Measurements from ENCODE around the gene EEA1. TPM values are rescaled to one million over a fixed set of nuclear protein-coding genes. Genes with fewer than 3 reads are reported as not detected.

EEA1 gene
- total RNA-seq, 1 experiment from 2014 or later, result 35.7 TPM

DNA sequence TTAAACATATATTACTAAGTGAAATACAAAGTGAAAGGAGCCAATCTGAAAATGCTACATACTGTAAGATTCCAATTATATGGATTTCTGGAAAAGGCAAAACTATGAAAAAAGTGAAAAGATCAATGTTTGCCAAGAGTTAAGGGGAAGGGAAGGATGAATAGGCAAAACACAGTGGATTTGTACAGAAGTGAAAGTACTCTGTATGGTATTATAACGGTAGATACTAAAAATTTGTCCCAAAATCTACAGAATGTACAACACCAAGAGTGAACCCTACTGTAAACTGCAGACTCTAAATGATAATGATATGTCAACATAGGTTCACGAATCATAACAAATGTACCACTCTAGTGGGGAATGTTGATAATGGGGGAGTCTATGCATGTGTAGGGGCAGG lies 17.8 kb downstream of the EEA1 start:
- Histone ChIP-seq H3K27ac (ENCODE audit: low read depth, low read length, poor library complexity, severe bottlenecking) (peak overlapping the region; percentile 35), H3K36me3 (ENCODE audit: insufficient read depth, low read length, poor library complexity, severe bottlenecking) (no peaks in the 10 kb centered on the region), H3K27me3 (replicated peaks; ENCODE audit: insufficient read depth, low read depth, low read length, poor library complexity) (no peaks in the 10 kb centered on the region), H3K9me3 (ENCODE audit: low read depth, low read length, poor library complexity, severe bottlenecking) (peaks cover 10% of the 10 kb centered on the region), H3K4me3 (ENCODE audit: low read depth, low read length, poor library complexity, severe bottlenecking) (no peak overlapping the region), H3K4me1 (ENCODE audit: insufficient read depth, low read length, poor library complexity, severe bottlenecking) (no peaks in the 10 kb centered on the region)
- ChIA-PET POLR2A (ENCODE audit: low non-redundant PET) (interaction anchor here (0.6 kb wide), 1 partner anchor 13 kb away, joined by 3 read pairs; no protein-coding TSS in a partner anchor), CTCF (no interaction called here)
- BruUV-seq (replicated peaks), result no TSS peak
- DNase-seq (ENCODE audit: low spot score), result no peak
- TF ChIP-seq EZH2 (IDR thresholded peaks at IDR 0.05; ENCODE audit: borderline replicate concordance, low read depth, low read length, poor library complexity, severe bottlenecking), result no peak
- TF ChIP-seq, protein P1, sequence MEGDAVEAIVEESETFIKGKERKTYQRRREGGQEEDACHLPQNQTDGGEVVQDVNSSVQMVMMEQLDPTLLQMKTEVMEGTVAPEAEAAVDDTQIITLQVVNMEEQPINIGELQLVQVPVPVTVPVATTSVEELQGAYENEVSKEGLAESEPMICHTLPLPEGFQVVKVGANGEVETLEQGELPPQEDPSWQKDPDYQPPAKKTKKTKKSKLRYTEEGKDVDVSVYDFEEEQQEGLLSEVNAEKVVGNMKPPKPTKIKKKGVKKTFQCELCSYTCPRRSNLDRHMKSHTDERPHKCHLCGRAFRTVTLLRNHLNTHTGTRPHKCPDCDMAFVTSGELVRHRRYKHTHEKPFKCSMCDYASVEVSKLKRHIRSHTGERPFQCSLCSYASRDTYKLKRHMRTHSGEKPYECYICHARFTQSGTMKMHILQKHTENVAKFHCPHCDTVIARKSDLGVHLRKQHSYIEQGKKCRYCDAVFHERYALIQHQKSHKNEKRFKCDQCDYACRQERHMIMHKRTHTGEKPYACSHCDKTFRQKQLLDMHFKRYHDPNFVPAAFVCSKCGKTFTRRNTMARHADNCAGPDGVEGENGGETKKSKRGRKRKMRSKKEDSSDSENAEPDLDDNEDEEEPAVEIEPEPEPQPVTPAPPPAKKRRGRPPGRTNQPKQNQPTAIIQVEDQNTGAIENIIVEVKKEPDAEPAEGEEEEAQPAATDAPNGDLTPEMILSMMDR (conservative IDR thresholded peaks at IDR 0.05; ENCODE audit: low read depth, low read length), result no peak
- intact Hi-C loops (cut with micrococcal nuclease; ENCODE audit: unreplicated experiment), result no loop called here

DNA sequence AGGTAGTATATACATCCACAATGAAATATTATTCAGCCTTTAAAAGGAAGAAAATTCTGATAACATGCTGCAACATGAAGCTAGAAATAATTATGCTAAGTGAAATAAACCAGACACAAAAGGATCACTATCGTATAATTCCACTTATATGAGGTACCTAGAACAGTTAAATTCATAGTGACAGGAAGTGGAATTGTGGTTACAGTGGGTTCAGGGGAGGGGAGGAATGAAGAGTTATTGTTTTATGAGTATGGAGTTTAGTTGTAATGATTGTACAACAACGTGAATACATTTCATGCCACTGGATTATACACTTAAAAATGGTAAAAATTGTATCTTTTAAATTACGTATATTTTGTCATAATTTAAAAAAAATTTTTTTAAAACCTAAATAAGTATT lies 21.0 kb downstream of the EEA1 start:
- no peak for DNase-seq (ENCODE audit: low spot score)
- TF ChIP-seq EZH2 (IDR thresholded peaks at IDR 0.05; ENCODE audit: borderline replicate concordance, low read depth, low read length, poor library complexity, severe bottlenecking), result no peak
- TF ChIP-seq, protein P1 (conservative IDR thresholded peaks at IDR 0.05; ENCODE audit: low read depth, low read length), result no peak
- POLR2A ChIA-PET (ENCODE audit: low non-redundant PET), result no interaction called here
- H3K4me1 ChIP-seq (ENCODE audit: insufficient read depth, low read length, poor library complexity, severe bottlenecking), result no peaks in the 10 kb centered on the region
- no peaks in the 10 kb centered on the region for H3K27me3 ChIP-seq (replicated peaks; ENCODE audit: insufficient read depth, low read depth, low read length, poor library complexity)
- peaks cover 10% of the 10 kb centered on the region for H3K9me3 ChIP-seq (ENCODE audit: low read depth, low read length, poor library complexity, severe bottlenecking)
- H3K36me3 ChIP-seq (ENCODE audit: insufficient read depth, low read length, poor library complexity, severe bottlenecking), result no peaks in the 10 kb centered on the region
- no peak overlapping the region for H3K27ac ChIP-seq (ENCODE audit: low read depth, low read length, poor library complexity, severe bottlenecking)
- no peak overlapping the region for H3K4me3 ChIP-seq (ENCODE audit: low read depth, low read length, poor library complexity, severe bottlenecking)
- CTCF ChIA-PET, result interaction anchor here (0.5 kb wide), 1 partner anchor 28 kb away, joined by 7 read pairs; no protein-coding TSS in a partner anchor
- no TSS peak for BruUV-seq (replicated peaks)
- intact Hi-C loops (cut with micrococcal nuclease; ENCODE audit: unreplicated experiment), result no loop called here

DNA sequence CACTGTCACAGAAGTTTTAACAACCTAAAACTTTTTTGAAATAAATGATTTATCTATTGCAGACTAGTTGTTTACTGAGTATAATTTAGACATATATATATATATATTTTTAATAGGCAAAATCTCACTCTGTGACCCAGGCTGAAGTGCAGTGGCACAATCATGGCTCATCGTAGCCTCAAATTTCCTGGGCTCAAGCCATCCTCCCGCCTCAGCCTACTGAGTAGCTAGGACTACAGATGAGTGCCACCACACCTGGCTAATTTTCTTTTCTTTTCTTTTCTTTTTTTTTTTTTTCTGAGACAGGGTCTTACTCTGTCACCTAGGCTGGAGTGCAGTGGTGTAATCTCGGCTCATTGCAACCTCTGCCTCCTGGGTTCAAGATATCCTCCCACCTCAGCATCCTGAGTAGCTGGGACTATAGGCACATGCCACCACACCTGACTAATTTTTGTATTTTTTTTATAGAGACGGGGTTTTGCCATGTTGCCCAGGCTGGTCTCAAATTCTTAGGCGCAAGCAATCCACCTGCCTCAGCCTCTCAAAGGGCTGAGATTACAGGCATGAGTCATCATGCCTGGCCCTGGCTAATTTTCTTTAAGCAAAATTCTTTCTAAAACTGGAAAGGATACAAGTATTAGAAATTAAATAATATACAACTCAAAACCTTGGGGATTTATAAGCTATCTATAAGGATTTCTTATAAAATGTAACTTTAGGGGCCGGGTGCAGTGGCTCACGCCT lies 23.1 kb downstream of the EEA1 start:
- BruUV-seq (replicated peaks), result no TSS peak
- intact Hi-C loops (cut with micrococcal nuclease; ENCODE audit: unreplicated experiment), result no loop called here
- ChIA-PET POLR2A (ENCODE audit: low non-redundant PET) (no interaction called here), CTCF (no interaction called here)
- no peaks in the 10 kb centered on the region for H3K4me1 ChIP-seq (ENCODE audit: insufficient read depth, low read length, poor library complexity, severe bottlenecking)
- H3K27me3 ChIP-seq (replicated peaks; ENCODE audit: insufficient read depth, low read depth, low read length, poor library complexity), result no peaks in the 10 kb centered on the region
- no peak for TF ChIP-seq EZH2 (IDR thresholded peaks at IDR 0.05; ENCODE audit: borderline replicate concordance, low read depth, low read length, poor library complexity, severe bottlenecking)
- TF ChIP-seq, protein P1 (conservative IDR thresholded peaks at IDR 0.05; ENCODE audit: low read depth, low read length), result no peak
- no peak for DNase-seq (ENCODE audit: low spot score)
- H3K4me3 ChIP-seq (ENCODE audit: low read depth, low read length, poor library complexity, severe bottlenecking), result no peak overlapping the region
- no peak overlapping the region for H3K27ac ChIP-seq (ENCODE audit: low read depth, low read length, poor library complexity, severe bottlenecking)
- H3K9me3 ChIP-seq (ENCODE audit: low read depth, low read length, poor library complexity, severe bottlenecking), result peaks cover 10% of the 10 kb centered on the region
- H3K36me3 ChIP-seq (ENCODE audit: insufficient read depth, low read length, poor library complexity, severe bottlenecking), result no peaks in the 10 kb centered on the region

Measured in A673 (cell line).